OCI-LY3 (cell line): ENCODE data around the gene ENTPD7.

ENCODE experiments used
- H2AFZ ChIP-seq: fragments of 200-600, 300-600 bp; shearing (Covaris generic); 2 replicates; pipeline ENCODE4 v1.6.0; 2014; ENCODE audit warnings: antibody characterized with exemption, low read depth, low read length
- H3K27ac ChIP-seq: fragments of 200-600, 300-600 bp; sonication (generic); 2 replicates; pipeline ENCODE4 v1.5.1; 2014; ENCODE audit warnings: mild to moderate bottlenecking, low read length, moderate library complexity, mixed read lengths
- H3K27me3 ChIP-seq: fragments of 200-600, 300-600 bp; sonication (generic); 2 replicates; pipeline ENCODE4 v1.6.1; 2014; ENCODE audit warnings: low read depth, low read length, mixed read lengths
- H3K36me3 ChIP-seq: fragments of 200-600, 300-600 bp; sonication (generic); replicated peaks from 2 replicates; pipeline ENCODE3; 2014; ENCODE audit warnings: low read depth, low read length, mixed read lengths
- H3K4me1 ChIP-seq: fragments of 300-600, 200-600 bp; sonication (generic); 2 replicates; pipeline ENCODE4 v1.6.1; 2014; ENCODE audit warnings: low read length, mixed read lengths
- H3K4me2 ChIP-seq: fragments of 200-600, 300-600 bp; sonication (generic); 2 replicates; pipeline ENCODE4 v1.6.1; 2014; ENCODE audit warnings: low read length, mixed read lengths
- H3K4me3 ChIP-seq: fragments of 300-600, 200-600 bp; sonication (generic); 2 replicates; pipeline ENCODE4 v1.5.1; 2014; ENCODE audit warnings: antibody characterized with exemption, mild to moderate bottlenecking, low read length, moderate library complexity
- H3K79me2 ChIP-seq: fragments of 300-600, 200-600 bp; shearing (Covaris generic); 2 replicates; pipeline ENCODE4 v1.6.1; 2014; ENCODE audit warnings: mild to moderate bottlenecking, low read length, mixed read lengths
- H3K9ac ChIP-seq: fragments of 300-600, 200-600 bp; shearing (Covaris generic); 2 replicates; pipeline ENCODE4 v1.6.0; 2014; ENCODE audit warnings: mild to moderate bottlenecking, low read length, moderate library complexity
- H3K9me3 ChIP-seq: fragments of 200-600, 300-600 bp; shearing (Covaris generic); 2 replicates; pipeline ENCODE4 v1.6.1; 2014; ENCODE audit warnings: low read length, mixed read lengths; ENCODE audit not compliant: insufficient read depth
- H4K20me1 ChIP-seq: fragments of 200-600, 300-600 bp; sonication (generic); 2 replicates; pipeline ENCODE4 v1.6.1; 2016; ENCODE audit warnings: low read length, mixed read lengths; ENCODE audit not compliant: insufficient read depth
- EZH2phosphoT487 ChIP-seq: fragments of 200-600 bp; shearing (Covaris generic); IDR thresholded peaks from 2 replicates; pipeline ENCODE4 v1.6.1; 2018; ENCODE audit warnings: antibody characterized with exemption, mixed run types, low read depth
- TF ChIP-seq, protein P1 (sequence below): fragments of 200-600, 300-600 bp; sonication (generic); IDR thresholded peaks from 2 replicates; pipeline ENCODE4 v1.5.1; 2014; ENCODE audit warnings: antibody characterized with exemption, low read length, low read depth

The ENTPD7 gene

DNA sequence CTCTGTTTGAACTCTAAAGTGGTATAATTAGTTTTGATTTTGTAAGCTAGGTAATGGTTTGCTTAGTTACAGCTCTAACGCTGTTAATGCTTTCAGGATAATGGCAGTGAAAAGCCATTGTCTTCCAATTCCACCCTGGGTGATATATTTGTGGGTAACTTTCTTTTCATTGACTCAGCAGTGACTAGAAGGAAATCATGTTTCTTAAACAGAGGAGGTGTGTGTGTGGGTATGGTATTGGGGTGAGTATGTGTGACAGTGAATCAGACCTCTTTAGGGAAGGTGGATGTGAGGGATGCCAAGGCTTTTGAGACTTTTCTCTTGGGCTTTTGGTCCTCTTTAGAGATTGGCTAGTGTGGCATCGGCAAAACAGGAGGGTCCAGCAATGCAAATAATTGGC is 13.6 kb downstream of the ENTPD7 start:
- Histone ChIP-seq H2AFZ (no peak overlapping the region), H3K27ac (no peak overlapping the region), H3K4me1 (peaks cover 16% of the 10 kb centered on the region), H3K4me3 (no peak overlapping the region), H3K9me3 (no peaks in the 10 kb centered on the region), H4K20me1 (no peaks in the 10 kb centered on the region), H3K9ac (no peak overlapping the region), H3K36me3 (no peaks in the 10 kb centered on the region), H3K27me3 (no peaks in the 10 kb centered on the region), H3K4me2 (no peak overlapping the region), H3K79me2 (no peaks in the 10 kb centered on the region)
- no peak for TF ChIP-seq EZH2phosphoT487
- TF ChIP-seq, protein P1, sequence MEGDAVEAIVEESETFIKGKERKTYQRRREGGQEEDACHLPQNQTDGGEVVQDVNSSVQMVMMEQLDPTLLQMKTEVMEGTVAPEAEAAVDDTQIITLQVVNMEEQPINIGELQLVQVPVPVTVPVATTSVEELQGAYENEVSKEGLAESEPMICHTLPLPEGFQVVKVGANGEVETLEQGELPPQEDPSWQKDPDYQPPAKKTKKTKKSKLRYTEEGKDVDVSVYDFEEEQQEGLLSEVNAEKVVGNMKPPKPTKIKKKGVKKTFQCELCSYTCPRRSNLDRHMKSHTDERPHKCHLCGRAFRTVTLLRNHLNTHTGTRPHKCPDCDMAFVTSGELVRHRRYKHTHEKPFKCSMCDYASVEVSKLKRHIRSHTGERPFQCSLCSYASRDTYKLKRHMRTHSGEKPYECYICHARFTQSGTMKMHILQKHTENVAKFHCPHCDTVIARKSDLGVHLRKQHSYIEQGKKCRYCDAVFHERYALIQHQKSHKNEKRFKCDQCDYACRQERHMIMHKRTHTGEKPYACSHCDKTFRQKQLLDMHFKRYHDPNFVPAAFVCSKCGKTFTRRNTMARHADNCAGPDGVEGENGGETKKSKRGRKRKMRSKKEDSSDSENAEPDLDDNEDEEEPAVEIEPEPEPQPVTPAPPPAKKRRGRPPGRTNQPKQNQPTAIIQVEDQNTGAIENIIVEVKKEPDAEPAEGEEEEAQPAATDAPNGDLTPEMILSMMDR: no peak

DNA sequence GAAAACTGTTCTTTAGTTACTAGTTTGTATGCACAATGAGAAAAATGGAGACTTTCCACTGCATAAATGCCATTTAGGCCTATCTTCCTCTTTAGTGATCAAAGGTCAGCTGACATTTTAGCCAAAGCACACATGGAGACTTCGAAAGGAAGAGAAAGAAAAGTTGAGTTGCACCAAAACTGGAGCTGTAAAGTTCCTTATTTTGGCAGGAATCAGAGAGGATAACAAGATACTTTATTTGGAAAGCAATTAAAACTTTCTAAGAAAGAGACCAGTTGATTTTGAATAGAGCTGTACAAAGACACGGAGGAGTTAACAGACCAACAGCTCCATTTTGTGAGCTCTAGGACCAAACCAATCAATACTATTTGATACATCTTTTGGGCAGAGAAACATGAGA is 14.2 kb downstream of the ENTPD7 start:
- no peak overlapping the region for H3K27ac ChIP-seq
- no peak for TF ChIP-seq EZH2phosphoT487
- TF ChIP-seq, protein P1: no peak
- H3K4me2 ChIP-seq: no peak overlapping the region
- no peaks in the 10 kb centered on the region for H4K20me1 ChIP-seq
- no peak overlapping the region for H2AFZ ChIP-seq
- H3K4me3 ChIP-seq: no peak overlapping the region
- H3K4me1 ChIP-seq: peaks cover 16% of the 10 kb centered on the region
- no peaks in the 10 kb centered on the region for H3K36me3 ChIP-seq
- H3K27me3 ChIP-seq: no peaks in the 10 kb centered on the region
- no peak overlapping the region for H3K9ac ChIP-seq
- H3K79me2 ChIP-seq: no peaks in the 10 kb centered on the region
- no peaks in the 10 kb centered on the region for H3K9me3 ChIP-seq

DNA sequence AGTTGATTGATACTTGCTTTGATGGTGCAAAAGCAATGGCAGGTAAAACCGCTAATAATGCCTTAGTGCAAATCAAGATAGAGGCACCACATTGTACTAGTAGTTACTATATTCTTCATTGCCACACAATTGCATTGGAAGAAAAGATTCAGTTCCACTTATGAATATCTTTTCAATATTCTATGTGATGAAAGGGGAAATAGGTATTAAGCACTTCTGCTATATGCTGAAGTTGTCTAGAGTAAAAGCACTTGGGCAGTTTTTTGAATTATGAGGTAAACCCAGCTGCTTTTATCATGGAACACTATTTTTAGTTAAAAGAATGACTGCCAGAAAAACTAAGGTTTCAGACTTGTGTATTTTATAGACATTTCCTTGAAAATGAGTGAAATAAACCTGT is 15.5 kb downstream of the ENTPD7 start:
- Histone ChIP-seq H3K36me3 (no peaks in the 10 kb centered on the region), H4K20me1 (no peaks in the 10 kb centered on the region), H2AFZ (no peak overlapping the region), H3K9ac (no peak overlapping the region), H3K79me2 (no peaks in the 10 kb centered on the region), H3K27me3 (no peaks in the 10 kb centered on the region), H3K9me3 (no peaks in the 10 kb centered on the region), H3K4me2 (no peak overlapping the region), H3K4me3 (no peak overlapping the region), H3K27ac (no peak overlapping the region), H3K4me1 (peaks cover 16% of the 10 kb centered on the region)
- TF ChIP-seq, protein P1: no peak
- TF ChIP-seq EZH2phosphoT487: no peak

DNA sequence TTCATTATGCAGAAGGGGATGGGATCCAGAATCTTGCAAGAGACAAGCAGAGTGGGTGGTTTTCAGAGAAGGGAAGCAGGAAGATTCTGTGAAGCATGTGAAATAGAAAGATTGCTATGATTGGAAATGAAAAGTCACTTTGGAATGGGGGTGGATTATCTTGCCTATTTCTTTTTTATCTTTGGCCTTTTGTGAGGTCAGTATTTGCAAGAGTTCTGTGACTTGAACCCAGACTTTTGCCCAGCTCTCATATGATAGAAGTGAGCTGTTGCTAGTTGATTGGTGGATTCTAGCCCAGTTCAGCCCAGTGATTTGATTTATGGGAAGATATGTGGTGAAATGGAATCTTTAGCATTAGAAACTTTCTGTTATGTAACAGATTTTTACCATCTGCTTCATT is 17.1 kb downstream of the ENTPD7 start:
- Histone ChIP-seq H3K4me1 (peaks cover 16% of the 10 kb centered on the region), H3K79me2 (no peaks in the 10 kb centered on the region), H2AFZ (no peak overlapping the region), H3K9me3 (no peaks in the 10 kb centered on the region), H3K4me2 (no peak overlapping the region), H3K27ac (no peak overlapping the region), H4K20me1 (no peaks in the 10 kb centered on the region), H3K36me3 (no peaks in the 10 kb centered on the region), H3K4me3 (no peak overlapping the region), H3K27me3 (no peaks in the 10 kb centered on the region), H3K9ac (no peak overlapping the region)
- TF ChIP-seq, protein P1: no peak
- TF ChIP-seq EZH2phosphoT487: no peak
